Activated CD8-positive, alpha-beta memory T cell treated with anti-CD3 and anti-CD28 coated beads, Interleukin-2, amount 50 U/mL, for 4 hours (primary cell): ENCODE results near the gene NUCB2.

ENCODE experiments used
- DNase-seq: peaks from one replicate; pipeline ENCODE4 v3.0.0-alpha.2; 2020

Gene NUCB2

DNA sequence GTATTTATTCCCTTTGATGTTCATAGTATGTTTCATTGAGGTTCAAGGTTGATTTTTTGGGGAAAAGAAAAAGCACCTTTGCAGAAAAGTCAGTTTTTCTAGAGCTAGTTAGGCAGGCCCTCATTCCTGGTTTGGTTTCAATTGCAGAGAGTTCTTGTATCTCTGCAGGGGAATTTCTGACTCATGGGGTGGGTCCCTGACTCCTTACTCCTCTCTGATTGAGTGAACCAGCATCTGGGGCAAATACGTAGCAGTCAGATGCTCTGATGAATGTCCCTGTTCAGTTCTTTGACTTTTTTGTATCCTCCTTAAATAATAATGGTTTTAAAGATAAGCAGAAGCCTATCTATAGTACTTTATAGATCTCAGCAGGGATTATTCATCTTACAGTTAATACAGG is 67.4 kb downstream of the NUCB2 start:
- peak; percentile 33 for DNase-seq

GRCh38 chr11:17347676-17348075 is 71.1 kb downstream of the NUCB2 start:
- DNase-seq: no peak

DNA sequence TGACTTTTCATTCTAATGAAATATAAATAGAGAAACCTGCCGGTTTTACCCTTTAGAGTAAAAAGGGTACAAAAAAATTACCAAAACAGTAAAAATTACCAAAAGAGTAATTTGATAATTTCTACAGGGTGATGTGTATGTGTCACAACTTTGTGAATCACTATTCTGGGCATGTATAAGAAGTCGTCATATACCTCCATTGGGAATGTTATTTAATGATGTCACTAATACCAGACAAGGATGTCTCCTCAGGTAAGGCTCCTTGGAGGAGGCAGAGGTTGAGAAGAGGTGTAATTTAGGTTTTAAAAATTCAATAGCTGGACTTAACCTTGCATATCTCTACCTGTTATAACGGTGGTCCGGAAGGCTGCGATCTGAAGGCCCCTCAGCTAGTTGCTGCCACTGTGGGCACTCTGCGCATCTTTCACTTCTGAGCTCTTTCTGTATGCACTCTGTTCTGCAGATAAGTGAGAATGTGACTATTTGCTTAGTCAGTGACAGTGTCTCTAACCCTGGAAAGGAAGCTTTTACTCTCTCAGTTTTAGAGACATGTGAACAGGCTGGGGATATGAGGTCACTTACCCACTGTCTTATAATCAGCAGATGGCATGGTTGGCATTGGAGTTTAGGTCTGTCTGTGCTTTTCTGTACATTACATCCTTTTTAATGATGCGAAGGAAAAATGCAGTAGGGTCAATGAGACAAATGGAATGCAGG is 74.1 kb downstream of the NUCB2 start:
- no peak for DNase-seq

DNA sequence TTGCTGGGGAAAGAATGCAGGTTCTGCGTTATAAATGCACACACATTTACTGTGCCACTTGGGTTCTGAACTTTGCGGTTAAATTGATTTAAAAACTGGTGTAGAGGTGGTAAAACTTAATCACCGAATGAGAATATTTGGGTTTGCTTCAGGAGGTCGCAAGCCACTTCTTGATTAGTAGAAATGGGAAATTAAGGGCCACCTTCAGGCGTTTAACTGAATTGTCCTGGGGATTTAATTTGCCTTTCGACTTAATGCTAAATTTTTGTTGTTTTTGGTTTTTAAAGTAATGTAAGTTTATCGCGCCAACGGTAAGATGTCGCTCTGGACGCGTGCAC is 74.6 kb downstream of the NUCB2 start:
- no peak for DNase-seq

DNA sequence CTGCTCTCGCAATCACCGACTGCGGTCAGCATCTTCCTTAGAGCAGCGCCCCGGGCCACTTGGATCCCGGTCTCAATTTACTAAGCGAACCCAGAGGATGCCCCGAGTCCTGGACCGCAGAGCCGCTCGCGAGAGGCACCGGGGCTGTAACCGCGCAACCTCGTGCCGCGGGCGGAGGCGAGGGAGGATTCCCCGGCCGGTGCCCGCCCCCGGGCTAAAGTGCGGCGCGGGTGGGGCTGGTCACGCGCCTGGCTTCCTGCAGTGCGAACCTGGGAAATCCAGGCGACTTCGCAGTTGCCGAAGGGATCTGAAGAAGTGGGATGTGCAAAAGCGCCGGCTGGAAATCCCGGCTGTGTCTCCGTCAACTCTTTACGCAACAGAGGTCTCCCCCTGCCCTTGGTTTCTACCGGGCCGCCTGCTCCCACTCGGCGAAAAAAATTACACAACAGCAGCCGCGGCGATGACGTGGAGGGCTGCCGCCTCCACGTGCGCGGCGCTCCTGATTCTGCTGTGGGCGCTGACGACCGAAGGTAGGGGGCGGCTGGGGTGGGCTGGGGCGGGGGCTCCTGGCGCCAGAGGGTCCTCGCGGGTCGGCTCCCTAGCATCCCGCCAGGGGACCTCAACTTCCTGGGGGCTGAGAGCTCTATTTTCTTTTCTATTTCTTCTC is 75.1 kb downstream of the NUCB2 start, which contains the start of gene NCR3LG1:
Gene NCR3LG1, plus strand, starts transcription at position 291 of the 667 bp plus-strand sequence. Its CDS starts 170 bp downstream, at position 461.
- DNase-seq: peak; percentile 76

- peak; percentile 68 for DNase-seq
These were observed 76.6 kb downstream of the NUCB2 start for GRCh38 chr11:17352950-17353820.

DNA sequence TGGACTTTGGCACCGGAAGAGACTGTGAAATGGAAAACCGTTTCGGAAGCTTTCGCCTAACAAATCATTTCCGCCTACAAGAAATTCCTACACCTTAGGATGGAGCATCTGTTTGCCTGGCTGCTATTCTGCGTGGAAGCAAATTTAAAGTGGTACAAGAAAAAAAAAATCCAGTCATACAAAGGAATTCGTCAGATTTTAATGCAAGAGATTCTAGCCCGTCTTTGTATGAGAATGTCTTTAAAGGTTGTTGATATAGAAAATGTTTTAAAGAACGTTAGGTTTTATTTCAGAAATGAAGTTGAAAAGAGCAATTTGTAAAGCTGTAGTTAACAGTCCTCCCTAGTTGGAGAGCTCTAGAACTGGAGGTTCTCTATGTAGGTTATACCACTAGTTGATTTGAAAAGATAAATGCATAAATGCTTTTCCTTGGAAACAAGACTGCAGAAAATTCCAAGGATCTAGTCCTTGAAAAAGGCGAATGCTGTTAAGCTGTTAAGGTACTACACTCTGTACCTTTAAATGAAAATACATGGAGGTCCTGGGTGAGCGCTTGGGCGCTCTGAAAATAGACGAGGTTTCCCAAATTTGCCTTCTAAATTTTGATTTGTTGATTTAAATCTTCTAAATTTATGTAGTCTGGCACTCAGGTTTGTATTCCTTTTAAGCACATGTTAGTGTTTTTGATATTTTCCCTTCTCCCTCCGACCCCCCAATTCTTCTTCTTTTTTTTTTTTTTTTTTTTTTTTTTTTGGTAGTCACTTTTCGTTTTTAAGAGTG is 77.5 kb downstream of the NUCB2 start:
- no peak for DNase-seq

DNA sequence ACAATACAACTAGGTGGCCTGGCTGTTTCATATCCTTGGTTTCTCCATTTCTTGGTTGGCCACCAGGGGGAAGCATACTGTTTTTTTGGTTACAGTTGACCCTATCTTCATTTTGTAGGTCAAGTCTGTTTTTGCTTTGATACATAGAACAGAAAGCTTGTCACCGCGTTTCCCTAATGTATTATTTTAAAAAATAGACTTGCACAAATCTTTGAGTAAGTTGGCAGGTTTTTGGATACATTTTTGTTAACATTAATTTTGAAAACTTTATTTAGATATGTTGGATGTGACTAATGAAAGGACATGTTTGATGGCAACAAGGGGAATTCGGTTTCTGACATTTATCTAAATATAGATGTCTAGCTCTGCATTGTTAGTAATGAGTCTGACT is 78.1 kb downstream of the NUCB2 start:
- peak; percentile 65 for DNase-seq

GRCh38 chr11:17366495-17366894 is 90.0 kb downstream of the NUCB2 start:
- no peak for DNase-seq

GRCh38 chr11:17368551-17368950 is 92.0 kb downstream of the NUCB2 start:
- no peak for DNase-seq

- DNase-seq: no peak
These were observed 92.6 kb downstream of the NUCB2 start for GRCh38 chr11:17369094-17369493.

- no peak for DNase-seq
These were observed 93.2 kb downstream of the NUCB2 start for GRCh38 chr11:17369684-17370243.

DNA sequence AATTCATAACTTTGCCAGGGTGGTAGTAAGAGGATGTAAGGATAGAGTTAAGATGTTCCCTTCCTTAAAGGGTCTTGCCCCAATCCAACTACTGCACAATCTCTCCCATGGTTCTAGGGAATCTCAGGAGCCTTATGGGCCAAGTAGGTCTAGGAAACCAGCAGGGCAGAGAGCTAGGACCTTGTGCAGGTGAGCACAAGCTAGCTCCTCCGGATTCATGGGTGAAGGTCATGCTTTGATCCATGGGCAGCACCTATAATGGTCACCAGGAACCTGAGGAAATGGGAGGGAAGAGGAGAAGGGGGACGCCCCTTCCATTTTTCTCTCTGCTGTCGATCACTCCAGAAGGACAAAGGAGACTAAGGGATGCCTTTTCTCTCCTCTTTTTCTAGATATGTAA is 95.1 kb downstream of the NUCB2 start:
- DNase-seq: no peak

GRCh38 chr11:17375547-17375946 is 99.0 kb downstream of the NUCB2 start:
- no peak for DNase-seq

- DNase-seq: no peak
These were observed 100.0 kb downstream of the NUCB2 start for GRCh38 chr11:17376493-17376892.

- DNase-seq: no peak
These were observed 102.1 kb downstream of the NUCB2 start for GRCh38 chr11:17378655-17379054.

DNA sequence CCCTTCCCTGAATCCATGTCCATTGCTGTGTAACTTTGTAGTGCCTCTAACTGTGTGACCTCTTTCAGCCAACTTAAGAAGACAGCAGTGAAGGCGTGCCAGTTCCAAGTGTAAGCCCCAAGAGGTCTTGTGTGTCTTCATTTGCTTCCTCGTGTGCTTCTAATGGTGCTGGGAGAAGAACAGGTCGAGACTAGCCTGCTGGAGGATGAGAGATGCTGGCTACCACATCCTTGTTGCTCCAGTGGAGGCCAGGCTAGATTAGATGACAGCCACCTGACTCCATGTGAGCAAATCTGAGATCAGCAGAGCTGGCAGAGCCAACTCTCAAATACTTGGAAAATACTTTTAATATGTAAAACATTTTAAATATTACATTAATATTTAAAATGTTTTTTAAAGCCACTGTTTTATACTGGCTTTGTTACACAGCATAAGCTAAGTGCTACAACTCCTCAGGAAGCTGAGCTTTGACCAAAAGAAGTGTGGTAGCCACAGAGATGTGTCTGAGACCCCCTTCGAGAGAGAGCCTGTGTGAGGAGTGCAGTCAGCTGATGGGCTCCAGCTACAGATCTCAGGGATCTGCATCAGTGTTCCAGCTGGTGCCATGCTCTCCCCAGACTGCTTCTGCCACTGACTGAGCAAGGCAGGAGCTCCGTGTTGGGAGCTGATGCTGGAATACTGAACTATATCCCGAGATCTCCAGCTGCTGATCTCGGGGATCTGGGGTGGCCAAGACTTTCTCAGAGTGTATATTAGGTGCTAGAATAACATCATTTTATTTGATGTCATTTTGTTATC is 103.0 kb downstream of the NUCB2 start:
- no peak for DNase-seq

DNA sequence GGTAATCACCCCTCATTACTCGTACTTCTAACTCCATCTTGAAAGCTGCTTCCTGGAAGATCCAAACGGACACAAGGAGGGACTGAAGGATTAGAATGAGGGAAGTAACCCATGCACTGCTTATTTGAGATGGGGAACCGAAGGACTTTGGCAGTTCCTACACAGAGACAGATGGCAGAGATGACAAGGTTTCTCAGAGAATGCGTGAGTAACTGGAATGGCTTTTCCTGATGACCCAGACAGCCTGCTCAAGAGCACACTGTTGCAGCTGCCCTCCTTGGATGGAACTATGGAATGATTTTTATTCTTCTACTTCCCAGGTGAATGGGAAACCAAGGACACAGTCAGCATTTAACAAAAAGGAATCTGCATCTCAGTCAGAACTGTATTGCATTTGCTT is 104.6 kb downstream of the NUCB2 start:
- no peak for DNase-seq
